ENCODE data around the gene REEP1.
"Not testable (repeated sequence)": the region's sequence is repeated elsewhere in the genome, so short reads cannot be mapped to it uniquely, and the experiment has no call there.

Gene REEP1

DNA sequence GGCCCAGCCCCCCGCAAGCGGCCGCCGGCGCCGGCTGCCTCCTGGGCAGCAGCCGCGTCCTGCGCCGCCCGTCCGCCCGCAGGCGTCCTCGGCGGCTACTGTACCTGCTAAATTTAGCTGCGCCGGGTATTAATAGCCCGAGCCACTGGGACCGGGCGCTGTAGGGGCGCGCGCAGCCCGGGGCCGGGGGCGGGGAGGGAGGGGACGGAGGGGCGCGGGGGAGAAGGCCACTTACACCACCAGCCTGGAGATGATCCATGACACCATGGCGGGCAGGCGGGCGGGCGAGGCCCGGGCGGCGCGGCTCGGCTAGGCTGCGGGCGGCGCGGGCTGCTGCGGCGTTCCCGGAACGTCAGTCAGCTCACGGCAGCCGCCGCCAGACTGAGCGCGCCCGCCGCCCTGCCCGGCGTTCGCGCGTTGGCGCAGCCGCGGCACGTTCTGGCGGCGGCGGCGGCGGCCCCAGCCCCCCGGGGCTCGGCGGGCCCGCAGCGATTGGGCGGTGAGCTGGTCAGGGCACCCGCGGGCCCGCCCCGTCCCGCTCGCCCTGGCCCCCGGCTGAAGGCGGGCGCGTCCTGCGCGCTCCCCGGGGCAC, at the start of gene REEP1:
REEP1 (minus strand) TSS at position 383 of the 592 bp plus-strand sequence; CDS start at position 267, 116 bp downstream.
- DNase-seq = peak; percentile 65

- DNase-seq = no peak
Measured at GRCh38 chr2:86383844-86384243, 46.4 kb upstream of the REEP1 start.

GRCh38 chr2:86382698-86383097, 45.3 kb upstream of the REEP1 start:
- DNase-seq = no peak

DNA sequence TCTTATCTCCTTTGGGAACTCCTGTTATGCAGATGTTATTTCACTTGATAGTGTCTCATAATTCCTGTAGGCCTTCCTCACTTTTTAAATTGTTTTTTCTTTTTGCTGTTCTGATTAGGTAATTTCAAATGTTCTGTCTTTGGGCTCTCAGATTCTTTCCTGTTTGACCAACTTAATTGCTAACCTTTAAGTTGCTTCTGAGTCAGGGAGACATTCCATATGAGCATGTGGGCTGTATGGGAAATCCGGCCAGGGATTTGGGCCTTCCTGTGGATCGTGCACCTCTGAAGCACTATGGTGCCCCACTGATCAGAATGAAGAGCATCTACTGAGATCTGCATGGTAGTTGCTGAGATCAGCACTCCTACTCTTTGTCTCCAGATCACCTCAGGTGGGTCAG, 44.7 kb upstream of the REEP1 start:
- DNase-seq = no peak

- no peak for DNase-seq
Measured at GRCh38 chr2:86378469-86378868, 41.0 kb upstream of the REEP1 start.

GRCh38 chr2:86375623-86376022, 38.2 kb upstream of the REEP1 start:
- no peak for DNase-seq

DNA sequence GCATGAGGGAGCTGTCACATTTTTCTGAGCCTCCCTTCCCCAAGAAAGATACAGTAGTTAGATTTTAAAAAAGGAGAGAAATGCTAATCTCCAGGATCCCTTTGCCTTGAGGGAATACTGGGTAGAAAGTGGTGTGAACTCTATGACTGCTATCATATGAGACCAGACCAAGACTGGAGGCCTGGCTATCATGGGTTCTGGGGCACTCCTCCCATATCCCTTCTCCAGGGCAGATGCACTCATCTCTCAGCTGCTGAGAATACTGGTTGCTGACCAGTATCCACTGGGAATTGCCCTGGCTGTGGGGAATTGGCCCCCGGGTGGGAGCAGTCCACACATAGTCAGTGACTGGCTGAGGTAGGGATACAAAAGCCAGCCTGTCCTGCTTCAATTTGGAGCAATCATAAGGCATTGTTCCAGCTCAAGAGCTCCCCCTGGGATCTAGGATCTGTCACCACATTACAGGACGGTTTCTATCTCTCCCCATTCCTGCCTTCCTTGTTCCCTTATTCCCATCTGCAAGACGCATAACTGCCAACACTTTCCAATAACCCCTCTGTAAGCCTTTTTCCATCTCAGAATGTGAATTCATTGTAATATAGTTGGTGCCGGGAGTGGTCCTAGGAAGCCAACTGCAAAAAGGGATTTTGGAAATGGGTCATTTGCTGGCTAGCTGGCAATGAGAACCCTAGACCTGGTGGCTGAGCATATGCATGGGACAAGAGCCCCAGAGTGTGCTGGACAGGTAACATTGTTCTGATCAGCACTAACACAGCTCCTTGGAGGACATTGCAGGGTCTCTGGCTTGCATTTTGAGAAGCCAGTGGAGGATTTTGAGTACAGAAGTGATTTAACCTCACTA, 35.4 kb upstream of the REEP1 start:
- DNase-seq = peak; percentile 40

GRCh38 chr2:86372133-86372532, 34.7 kb upstream of the REEP1 start:
- no peak for DNase-seq

GRCh38 chr2:86371527-86371926, 34.1 kb upstream of the REEP1 start:
- no peak for DNase-seq

DNA sequence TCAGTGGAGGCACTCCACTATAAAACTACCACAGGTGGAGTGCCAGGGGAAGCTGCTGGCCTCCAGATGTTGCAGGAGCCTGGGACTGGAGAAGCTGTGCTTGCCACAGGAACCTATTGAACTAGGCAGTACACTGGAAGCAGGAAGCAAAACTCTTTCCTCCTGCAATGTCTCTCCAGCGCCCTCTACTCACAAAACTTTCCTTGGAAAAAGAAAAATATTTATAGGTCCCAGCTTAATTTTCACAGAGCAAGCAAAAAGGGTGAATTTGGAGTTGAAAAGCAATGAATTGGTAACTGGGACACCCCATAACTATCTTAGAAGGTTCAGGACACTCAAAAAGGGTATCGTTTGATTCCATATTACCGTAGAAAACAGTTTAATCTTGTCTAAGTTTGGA, 33.2 kb upstream of the REEP1 start:
- DNase-seq = no peak

DNA sequence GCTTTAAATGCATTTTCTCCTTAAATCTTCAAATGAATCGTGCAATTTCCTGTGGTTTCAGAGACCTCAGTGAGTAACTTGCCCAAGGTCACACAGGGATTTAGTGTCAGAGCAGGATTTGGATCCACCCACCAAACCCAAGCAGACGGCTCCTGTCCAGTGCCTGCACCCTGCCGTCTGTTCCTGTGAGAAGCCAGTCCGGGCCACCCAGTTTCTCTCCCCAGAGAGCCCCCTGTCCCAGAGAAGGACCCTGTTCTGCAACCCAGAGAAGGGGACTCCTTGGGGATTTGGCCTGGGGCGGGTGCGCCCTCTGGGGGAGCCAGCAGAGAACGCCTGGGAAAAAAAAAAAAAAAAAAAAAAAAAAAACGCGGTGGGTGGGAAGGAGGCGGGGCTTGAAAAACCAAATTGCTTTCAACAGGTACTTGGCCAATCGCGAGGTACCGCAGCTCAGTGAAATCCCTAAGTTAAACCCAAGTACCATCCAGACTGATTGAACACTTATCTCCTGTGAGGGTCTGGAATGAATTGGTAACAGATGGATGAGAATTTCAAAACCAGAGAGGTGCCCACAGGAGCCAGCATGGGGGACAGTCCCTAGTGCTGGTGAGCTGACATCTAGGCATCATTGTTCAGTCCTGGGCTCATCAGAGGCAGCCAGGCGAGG, 30.9 kb upstream of the REEP1 start:
- DNase-seq = peak; percentile 34

- no peak for DNase-seq
Measured at GRCh38 chr2:86367499-86367777, 30.0 kb upstream of the REEP1 start.

- no peak for DNase-seq
Measured at GRCh38 chr2:86366651-86367498, 29.4 kb upstream of the REEP1 start.

GRCh38 chr2:86364894-86365293, 27.5 kb upstream of the REEP1 start:
- DNase-seq = no peak

DNA sequence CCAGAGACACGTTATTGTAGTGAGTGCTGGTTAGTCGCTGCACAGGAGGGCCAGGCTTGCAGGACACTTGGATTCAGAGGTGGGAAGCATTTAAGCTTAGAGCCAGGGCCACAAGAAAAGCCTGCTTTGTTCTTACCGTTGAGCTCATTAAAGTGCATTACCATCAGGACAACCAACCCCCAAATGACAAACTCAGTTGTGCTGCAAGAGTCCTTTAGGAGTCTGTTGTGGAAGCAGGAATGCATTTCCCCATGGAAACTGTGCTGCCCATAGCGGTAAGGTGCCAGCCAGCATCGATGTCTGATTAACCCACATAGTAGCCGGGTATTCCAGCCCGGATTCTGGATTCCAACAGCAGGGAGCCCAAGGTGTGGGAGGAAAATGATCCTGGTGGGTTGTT, 23.4 kb upstream of the REEP1 start:
- no peak for DNase-seq

DNA sequence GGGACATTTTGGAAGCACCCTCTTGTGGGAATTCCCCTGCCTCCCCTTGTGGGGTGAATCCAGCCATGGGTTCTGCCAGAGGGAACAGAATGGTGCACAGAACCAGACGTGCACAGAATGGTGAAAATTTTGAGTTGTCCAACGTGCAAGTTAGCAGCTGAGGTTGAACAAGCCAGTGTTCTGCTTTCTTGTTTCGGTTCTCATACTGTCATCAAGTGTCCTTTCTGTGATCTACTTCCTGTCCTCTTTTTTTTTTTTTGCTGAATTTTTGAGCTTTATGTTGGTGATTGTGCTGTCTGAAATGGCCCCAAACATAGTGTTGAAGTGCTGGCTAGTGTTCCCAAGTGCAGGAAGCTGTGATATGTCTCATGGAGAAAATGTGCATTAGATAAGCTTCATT, 21.5 kb upstream of the REEP1 start:
- no peak for DNase-seq

DNA sequence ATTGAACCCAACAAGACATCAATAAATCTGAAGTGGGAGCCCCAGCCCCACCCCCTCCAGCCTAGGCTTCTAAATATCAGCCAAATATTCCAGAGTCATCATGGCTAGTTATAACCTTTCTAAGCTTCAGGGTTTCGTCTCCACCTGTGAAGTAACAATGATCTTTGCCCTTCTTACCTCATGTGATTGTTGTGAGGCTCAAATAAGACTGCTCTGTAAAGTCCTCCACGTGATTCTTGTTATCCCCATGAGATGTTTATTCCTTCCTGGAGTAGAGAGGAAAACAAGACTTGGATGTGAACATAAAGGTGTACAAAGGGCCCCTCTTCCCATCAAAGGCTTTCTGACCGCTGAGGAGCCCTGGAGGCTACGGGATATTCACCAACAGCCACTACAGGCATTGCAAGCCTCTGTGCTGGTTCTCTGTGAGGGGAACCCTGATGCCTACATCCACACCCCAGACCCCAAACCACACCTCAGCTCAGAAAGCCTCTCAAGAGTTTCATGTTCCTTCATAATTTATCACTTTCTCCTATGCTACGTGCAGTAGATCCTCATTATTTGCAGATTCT, 20.1 kb upstream of the REEP1 start:
- no peak for DNase-seq

DNA sequence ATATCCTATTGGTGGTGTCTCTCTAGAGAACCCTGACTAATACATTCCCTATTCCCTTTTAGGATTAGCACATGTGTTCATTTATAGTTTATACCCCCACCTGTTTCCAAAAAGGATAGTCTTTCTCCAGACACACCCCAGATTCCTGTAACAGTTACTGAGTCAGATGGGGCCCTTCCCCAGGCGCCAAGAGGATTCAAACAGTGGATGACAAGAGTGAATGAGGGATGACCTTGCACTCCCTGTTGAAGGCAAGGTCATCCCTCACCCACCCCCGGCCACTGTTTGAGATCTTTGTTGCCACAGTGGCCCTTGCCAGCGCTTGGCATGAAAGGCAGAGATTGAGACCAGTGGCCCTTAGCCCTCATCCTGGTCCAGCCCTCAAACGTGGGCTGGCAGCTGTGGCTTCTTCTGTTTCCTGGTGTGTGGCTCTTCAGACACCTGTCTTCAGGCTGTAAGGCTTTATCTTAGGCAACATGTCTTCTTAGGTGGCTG, 15.3 kb upstream of the REEP1 start:
- DNase-seq = no peak

GRCh38 chr2:86352137-86352726, 14.8 kb upstream of the REEP1 start:
- no peak for DNase-seq

DNA sequence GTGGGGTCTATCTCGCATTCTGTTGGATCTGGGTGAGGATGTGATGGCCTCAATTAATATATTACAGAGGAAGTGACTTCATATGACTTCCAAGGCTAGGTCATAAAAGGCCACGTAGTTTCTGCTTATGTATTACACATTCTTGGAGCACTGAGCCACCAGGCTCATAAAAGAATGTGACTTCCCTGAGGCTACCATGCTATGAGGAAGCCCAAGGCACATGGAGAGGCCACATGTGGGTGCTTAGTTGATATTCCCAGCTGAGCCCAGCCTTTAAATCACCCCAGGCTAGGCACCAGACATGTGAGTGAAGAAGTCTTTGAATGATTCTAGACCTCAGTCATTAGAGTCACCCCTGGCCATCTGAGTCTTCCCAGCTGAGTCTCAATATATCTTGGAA, 13.3 kb upstream of the REEP1 start:
- no peak for DNase-seq

- no peak for DNase-seq
Measured at GRCh38 chr2:86347401-86347800, 10.0 kb upstream of the REEP1 start.

DNA sequence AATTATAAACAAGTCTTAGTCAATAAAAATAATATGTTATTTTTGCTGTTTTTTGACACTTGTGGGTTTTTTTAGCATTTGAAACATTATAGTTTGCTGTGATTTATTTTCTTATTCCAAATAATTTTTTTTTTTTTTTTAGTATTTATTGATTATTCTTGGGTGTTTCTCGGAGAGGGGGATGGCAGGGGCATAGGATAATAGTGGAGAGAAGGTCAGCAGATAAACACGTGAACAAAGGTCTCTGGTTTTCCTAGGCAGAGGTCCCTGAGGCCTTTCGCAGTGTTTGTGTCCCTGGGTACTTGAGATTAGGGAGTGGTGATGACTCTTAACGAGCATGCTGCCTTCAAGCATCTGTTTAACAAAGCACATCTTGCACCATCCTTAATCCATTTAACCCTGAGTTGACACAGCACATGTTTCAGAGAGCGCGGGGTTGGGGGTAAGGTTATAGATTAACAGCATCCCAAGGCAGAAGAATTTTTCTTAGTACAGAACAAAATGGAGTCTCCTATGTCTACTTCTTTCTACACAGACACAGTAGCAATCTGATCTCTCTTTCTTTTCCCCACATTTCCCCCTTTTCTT, 8.5 kb upstream of the REEP1 start:
- not testable (repeated sequence) for DNase-seq

Data from femur (tissue), 1 donor.